CD4-positive, alpha-beta memory T cell (primary cell): Measurements from ENCODE around the gene TNFSF11. TPM values are rescaled to one million over a fixed set of nuclear protein-coding genes. Genes with fewer than 3 reads are reported as not detected.

Experiments used
- CTCF ChIA-PET: fragments of 350-600 bp; sonication (Branson Sonifier 250); formaldehyde crosslinking; loops from one replicate; lab custom pipeline; 2021; ENCODE audit warnings: inconsistent platforms; ENCODE audit not compliant: partially characterized antibody; lab: Charles Lee
- POLR2A ChIA-PET: fragments of 350-600 bp; sonication (Branson Sonifier 250); formaldehyde crosslinking; loops from one replicate; lab custom pipeline; 2021; ENCODE audit not compliant: partially characterized antibody; lab: Charles Lee
- DNase-seq, 5 donors: peaks; one replicate each; pipeline versions ENCODE4 v3.0.0 to v3.0.0-alpha.2; 2020 to 2022; ENCODE audit warnings: mixed read lengths in 1 of 5
- H3K27ac ChIP-seq: one replicate; pipeline ENCODE4 v1.7.0; 2013; ENCODE audit warnings: low read depth, low read length
- H3K27me3 ChIP-seq: 2 replicates; pipeline ENCODE4 v1.7.0; 2013; ENCODE audit warnings: mild to moderate bottlenecking, low read length, moderate library complexity; ENCODE audit not compliant: insufficient read depth
- H3K36me3 ChIP-seq: 2 replicates; pipeline ENCODE4 v1.7.0; 2013; ENCODE audit warnings: mild to moderate bottlenecking, low read length, moderate library complexity; ENCODE audit not compliant: insufficient read depth
- H3K4me1 ChIP-seq: 2 replicates; pipeline ENCODE4 v1.7.0; 2013; ENCODE audit warnings: mild to moderate bottlenecking, low read length, moderate library complexity; ENCODE audit not compliant: insufficient read depth
- H3K4me3 ChIP-seq, 2 donors: one replicate each; pipeline ENCODE4 v1.7.0; 2013; ENCODE audit warnings: low read length in 2 of 2, mild to moderate bottlenecking in 1 of 2
- H3K9me3 ChIP-seq, 2 donors: one replicate each; pipeline ENCODE4 v1.7.0; 2013; ENCODE audit warnings: low read length in 2 of 2, control low read depth in 1 of 2; ENCODE audit not compliant: control insufficient read depth in 1 of 2
- H3K27ac Mint-ChIP-seq, 7 donors: one replicate each; pipeline ENCODE4 v1.8.0; 2020 to 2021; ENCODE audit warnings: mixed read lengths in 7 of 7, mild to moderate bottlenecking in 6 of 7, inconsistent platforms in 3 of 7, moderate library complexity in 3 of 7
- H3K27me3 Mint-ChIP-seq, 2 donors: one replicate each; pipeline ENCODE4 v1.8.0; 2020 to 2021; ENCODE audit warnings: mixed read lengths in 2 of 2
- H3K36me3 Mint-ChIP-seq, 2 donors: one replicate each; pipeline ENCODE4 v1.8.0; 2020 to 2021; ENCODE audit warnings: mixed read lengths in 2 of 2, inconsistent platforms in 1 of 2, mild to moderate bottlenecking in 1 of 2
- H3K4me1 Mint-ChIP-seq, 4 donors: one replicate each; pipeline ENCODE4 v1.8.0; 2020 to 2021; ENCODE audit warnings: mixed read lengths in 4 of 4, mild to moderate bottlenecking in 1 of 4
- H3K4me3 Mint-ChIP-seq, 8 donors: one replicate each; pipeline ENCODE4 v1.8.0; 2020 to 2021; ENCODE audit warnings: mixed read lengths in 8 of 8, mild to moderate bottlenecking in 7 of 8, moderate library complexity in 6 of 8, inconsistent platforms in 3 of 8
- H3K9me3 Mint-ChIP-seq, 8 donors: one replicate each; pipeline ENCODE4 v1.8.0; 2020 to 2021; ENCODE audit warnings: mixed read lengths in 8 of 8, mild to moderate bottlenecking in 5 of 8, inconsistent platforms in 3 of 8, moderate library complexity in 1 of 8
- intact Hi-C: fragments of 100-400 bp; cut with micrococcal nuclease; formaldehyde crosslinking; loops from one replicate; pipeline ENCODE4 v1.15.1; 2023
- polyA plus RNA-seq, 2 donors: library from polyadenylated mRNA; unstranded; fragments of 300-500 nt; fragmentation: Illumina TruSeq; gene quantifications; one replicate each; pipeline ENCODE4 v1.2.3, GENCODE V29; 2021
- total RNA-seq, 2 experiments: library from RNA; stranded (reverse); gene quantifications; one replicate each; pipeline ENCODE4 v1.2.3, GENCODE V29; 2021

Gene TNFSF11
- total and polyA plus RNA-seq, 4 experiments from 2014 or later, result 0.18 to 0.38 (median 0.33) TPM

GRCh38 chr13:42644841-42645240, 70.9 kb downstream of the TNFSF11 start:
- intact Hi-C loops, result no loop called here
- CTCF ChIA-PET, result no interaction called here

GRCh38 chr13:42645717-42646116, 71.8 kb downstream of the TNFSF11 start:
- intact Hi-C loops, result no loop called here
- CTCF ChIA-PET, result no interaction called here

More at GRCh38 chr13:42644841-42645240, 70.9 kb downstream of the TNFSF11 start:
- Histone ChIP-seq H3K4me1 (no peaks in the 10 kb centered on the region), H3K27ac (no peak overlapping the region), H3K4me3 (no peak overlapping the region), H3K36me3 (no peaks in the 10 kb centered on the region), H3K9me3 (no peaks in the 10 kb centered on the region), H3K27me3 (no peaks in the 10 kb centered on the region)
- Mint-ChIP-seq H3K4me3 (no peak overlapping the region), H3K9me3 (peaks cover 0 to 11% (median 0%) of the 10 kb centered on the region in 8 donors), H3K27ac (no peak overlapping the region), H3K27me3 (peaks cover 1 to 14% of the 10 kb centered on the region in 2 donors), H3K36me3 (no peaks in the 10 kb centered on the region), H3K4me1 (no peaks in the 10 kb centered on the region)
- DNase-seq, result no peak
- POLR2A ChIA-PET, result no interaction called here

GRCh38 chr13:42649141-42649540, 75.2 kb downstream of the TNFSF11 start:
- ChIA-PET POLR2A (no interaction called here), CTCF (no interaction called here)
- no peaks in the 10 kb centered on the region for H3K9me3 ChIP-seq
- H3K4me1 ChIP-seq, result no peaks in the 10 kb centered on the region
- no peaks in the 10 kb centered on the region for H3K27me3 ChIP-seq
- DNase-seq, result no peak
- no peak overlapping the region for H3K27ac ChIP-seq
- Mint-ChIP-seq H3K9me3 (peaks cover 0 to 3% (median 0%) of the 10 kb centered on the region in 8 donors), H3K36me3 (no peaks in the 10 kb centered on the region), H3K4me3 (no peak overlapping the region), H3K27me3 (peaks cover 10 to 25% of the 10 kb centered on the region in 2 donors), H3K4me1 (no peaks in the 10 kb centered on the region), H3K27ac (no peak overlapping the region)
- no peak overlapping the region for H3K4me3 ChIP-seq
- intact Hi-C loops, result no loop called here
- H3K36me3 ChIP-seq, result no peaks in the 10 kb centered on the region

More at GRCh38 chr13:42645717-42646116, 71.8 kb downstream of the TNFSF11 start:
- H3K4me1 Mint-ChIP-seq, result no peaks in the 10 kb centered on the region
- Histone ChIP-seq H3K27ac (no peak overlapping the region), H3K4me1 (no peaks in the 10 kb centered on the region), H3K9me3 (no peaks in the 10 kb centered on the region), H3K4me3 (no peak overlapping the region), H3K36me3 (no peaks in the 10 kb centered on the region), H3K27me3 (no peaks in the 10 kb centered on the region)
- peaks cover 3 to 16% of the 10 kb centered on the region in 2 donors for H3K27me3 Mint-ChIP-seq
- DNase-seq, result no peak
- no peaks in the 10 kb centered on the region for H3K36me3 Mint-ChIP-seq
- no peak overlapping the region for H3K4me3 Mint-ChIP-seq
- H3K27ac Mint-ChIP-seq, result no peak overlapping the region
- POLR2A ChIA-PET, result no interaction called here
- H3K9me3 Mint-ChIP-seq, result peaks cover 0 to 6% (median under 1%) of the 10 kb centered on the region in 8 donors

- Histone ChIP-seq H3K4me1 (no peaks in the 10 kb centered on the region), H3K36me3 (no peaks in the 10 kb centered on the region), H3K27me3 (no peaks in the 10 kb centered on the region), H3K27ac (no peak overlapping the region), H3K9me3 (no peaks in the 10 kb centered on the region), H3K4me3 (no peak overlapping the region)
- no peaks in the 10 kb centered on the region for H3K36me3 Mint-ChIP-seq
- H3K4me3 Mint-ChIP-seq, result no peak overlapping the region
- peaks cover 10 to 26% of the 10 kb centered on the region in 2 donors for H3K27me3 Mint-ChIP-seq
- ChIA-PET CTCF (no interaction called here), POLR2A (no interaction called here)
- no peak for DNase-seq
- no peaks in the 10 kb centered on the region for H3K4me1 Mint-ChIP-seq
- H3K9me3 Mint-ChIP-seq, result peaks cover 0 to 3% (median 0%) of the 10 kb centered on the region in 8 donors
- intact Hi-C loops, result no loop called here
- no peak overlapping the region for H3K27ac Mint-ChIP-seq
These were observed 75.9 kb downstream of the TNFSF11 start for GRCh38 chr13:42649831-42650230.

- Histone ChIP-seq H3K4me3 (no peak overlapping the region), H3K27me3 (no peaks in the 10 kb centered on the region), H3K4me1 (no peaks in the 10 kb centered on the region), H3K36me3 (no peaks in the 10 kb centered on the region), H3K9me3 (no peaks in the 10 kb centered on the region), H3K27ac (no peak overlapping the region)
- CTCF ChIA-PET, result no interaction called here
- Mint-ChIP-seq H3K9me3 (peaks cover 0 to 3% (median 0%) of the 10 kb centered on the region in 8 donors), H3K36me3 (no peaks in the 10 kb centered on the region), H3K4me3 (no peak overlapping the region), H3K4me1 (no peaks in the 10 kb centered on the region), H3K27ac (no peak overlapping the region), H3K27me3 (peaks cover 16 to 33% of the 10 kb centered on the region in 2 donors)
- intact Hi-C loops, result no loop called here
- POLR2A ChIA-PET, result no interaction called here
- no peak for DNase-seq
These were observed 76.6 kb downstream of the TNFSF11 start for GRCh38 chr13:42650506-42650905.

- intact Hi-C loops, result no loop called here
- Histone ChIP-seq H3K4me3 (no peak overlapping the region), H3K9me3 (no peaks in the 10 kb centered on the region), H3K27me3 (no peaks in the 10 kb centered on the region), H3K27ac (no peak overlapping the region), H3K4me1 (no peaks in the 10 kb centered on the region), H3K36me3 (no peaks in the 10 kb centered on the region)
- no peak for DNase-seq
- POLR2A ChIA-PET, result no interaction called here
- Mint-ChIP-seq H3K4me1 (no peaks in the 10 kb centered on the region), H3K9me3 (peaks cover 0 to 2% (median 0%) of the 10 kb centered on the region in 8 donors), H3K4me3 (no peak overlapping the region), H3K27me3 (peaks cover 21 to 39% of the 10 kb centered on the region in 2 donors), H3K27ac (no peak overlapping the region), H3K36me3 (no peaks in the 10 kb centered on the region)
- CTCF ChIA-PET, result no interaction called here
These were observed 78.1 kb downstream of the TNFSF11 start for GRCh38 chr13:42651936-42652641.

- Mint-ChIP-seq H3K4me1 (no peaks in the 10 kb centered on the region), H3K27me3 (peaks cover 27 to 43% of the 10 kb centered on the region in 2 donors), H3K27ac (no peak overlapping the region), H3K36me3 (no peaks in the 10 kb centered on the region), H3K4me3 (no peak overlapping the region), H3K9me3 (peaks cover 0 to 2% (median 0%) of the 10 kb centered on the region in 8 donors)
- H3K9me3 ChIP-seq, result no peaks in the 10 kb centered on the region
- CTCF ChIA-PET, result no interaction called here
- POLR2A ChIA-PET, result no interaction called here
- no peaks in the 10 kb centered on the region for H3K4me1 ChIP-seq
- H3K27me3 ChIP-seq, result no peaks in the 10 kb centered on the region
- intact Hi-C loops, result no loop called here
- H3K36me3 ChIP-seq, result no peaks in the 10 kb centered on the region
- no peak for DNase-seq
- H3K4me3 ChIP-seq, result no peak overlapping the region
- H3K27ac ChIP-seq, result no peak overlapping the region
These were observed 78.9 kb downstream of the TNFSF11 start for GRCh38 chr13:42652642-42653415.
